ENCODE results near the gene SH3BP1.

- TF ChIP-seq CTCF (IDR thresholded peaks at IDR 0.05) (no peak), POLR2A (IDR thresholded peaks at IDR 0.05) (no peak), POLR2AphosphoS5 (IDR thresholded peaks at IDR 0.05; ENCODE audit: insufficient read depth in 1 of 2, low read depth in 1 of 2) (no peak)
Observed at GRCh38 chr22:37701141-37701786, 61.8 kb downstream of the SH3BP1 start.
